ENCODE data around the gene TBC1D14. TPM values are rescaled to one million over a fixed set of nuclear protein-coding genes. Genes with fewer than 3 reads are reported as not detected.
A peak's percentile ranks its signal among the peaks of the same experiment; 100 is the strongest.

The TBC1D14 gene
- total and polyA plus RNA-seq, 7 donors: 19.2 to 46.4 (median 29.5) TPM

GRCh38 chr4:7040765-7041164 lies 131.1 kb downstream of the TBC1D14 start:
- WGBS, 2 donors: 86 to 88% methylated on average over 4 of the region's 4 CpGs
- no peak overlapping the region for H3K27ac ChIP-seq
- no peak for DNase-seq
- H3K27me3 ChIP-seq: no peaks in the 10 kb centered on the region
- intact Hi-C loops (cut with DNase I): loop anchor here (5.0 to 10.0 kb wide), 2 partner anchors 258 to 326 kb away; partner anchors contain the start of genes BLOC1S4 and KIAA0232
- TF ChIP-seq POLR2AphosphoS5 (IDR thresholded peaks at IDR 0.05) (no peak), POLR2A (IDR thresholded peaks at IDR 0.05) (no peak), CTCF (IDR thresholded peaks at IDR 0.05) (no peak), EP300 (IDR thresholded peaks at IDR 0.05) (no peak)
- H3K9me3 ChIP-seq: no peaks in the 10 kb centered on the region
- peaks cover 0 to under 1% (median 0%) of the 10 kb centered on the region in 4 donors for H3K36me3 ChIP-seq
- H3K4me3 ChIP-seq: no peak overlapping the region
- peaks cover 0 to 34% (median 28%) of the 10 kb centered on the region in 4 donors for H3K4me1 ChIP-seq

GRCh38 chr4:7041246-7041645 lies 131.6 kb downstream of the TBC1D14 start:
- intact Hi-C loops (cut with DNase I): loop anchor here (5.0 to 10.0 kb wide), 2 partner anchors 259 to 326 kb away; partner anchors contain the start of genes BLOC1S4 and KIAA0232
- Histone ChIP-seq H3K36me3 (peaks cover 0 to 5% (median 0%) of the 10 kb centered on the region in 4 donors), H3K4me3 (no peak overlapping the region), H3K4me1 (peaks cover 0 to 38% (median 33%) of the 10 kb centered on the region in 4 donors), H3K9me3 (no peaks in the 10 kb centered on the region), H3K27me3 (no peaks in the 10 kb centered on the region), H3K27ac (no peak overlapping the region)
- WGBS, 2 donors: 91 to 92% methylated on average over 19 of the region's 19 CpGs
- DNase-seq: no peak
- no peak for TF ChIP-seq CTCF (IDR thresholded peaks at IDR 0.05)
- TF ChIP-seq POLR2A (IDR thresholded peaks at IDR 0.05): no peak
- TF ChIP-seq POLR2AphosphoS5 (IDR thresholded peaks at IDR 0.05): no peak
- TF ChIP-seq EP300 (IDR thresholded peaks at IDR 0.05): no peak

GRCh38 chr4:7041801-7042502 lies 132.3 kb downstream of the TBC1D14 start:
- Histone ChIP-seq H3K9me3 (no peaks in the 10 kb centered on the region), H3K27me3 (no peaks in the 10 kb centered on the region), H3K4me1 (peaks cover 0 to 45% (median 40%) of the 10 kb centered on the region in 4 donors), H3K36me3 (peaks cover 0 to 7% (median 0%) of the 10 kb centered on the region in 4 donors), H3K27ac (peak overlapping the region; percentile 72 to 88 (median 86)), H3K4me3 (peak overlapping the region; percentile 53 to 86 (median 60))
- TF ChIP-seq CTCF (IDR thresholded peaks at IDR 0.05) (no peak), POLR2A (IDR thresholded peaks at IDR 0.05) (no peak), POLR2AphosphoS5 (IDR thresholded peaks at IDR 0.05) (no peak), EP300 (IDR thresholded peaks at IDR 0.05) (no peak)
- intact Hi-C loops (cut with DNase I): loop anchor here (5.0 to 10.0 kb wide), 2 partner anchors 260 to 327 kb away; partner anchors contain the start of genes BLOC1S4 and KIAA0232
- WGBS, 2 donors: 7 to 20% methylated on average over 42 of the region's 42 CpGs
- peak; percentile 79 for DNase-seq

GRCh38 chr4:7042503-7043283 lies 133.1 kb downstream of the TBC1D14 start:
- H3K27ac ChIP-seq: peak overlapping the region; percentile 72 to 88 (median 86)
- peak overlapping the region; percentile 53 to 86 (median 60) for H3K4me3 ChIP-seq
- peaks cover 0 to 7% (median 0%) of the 10 kb centered on the region in 4 donors for H3K36me3 ChIP-seq
- TF ChIP-seq CTCF (IDR thresholded peaks at IDR 0.05) (peak in 1 of 4 experiments; percentile 30), POLR2A (IDR thresholded peaks at IDR 0.05) (no peak), POLR2AphosphoS5 (IDR thresholded peaks at IDR 0.05) (peak in 1 of 4 donors; percentile 33)
- no peaks in the 10 kb centered on the region for H3K9me3 ChIP-seq
- H3K4me1 ChIP-seq: peaks cover 0 to 51% (median 46%) of the 10 kb centered on the region in 4 donors
- no peaks in the 10 kb centered on the region for H3K27me3 ChIP-seq
- intact Hi-C loops (cut with DNase I): loop anchor here (1.0 to 10.0 kb wide), 4 partner anchors 26 to 328 kb away; partner anchors contain the start of genes BLOC1S4, GRPEL1 and KIAA0232
- DNase-seq: peak; percentile 99
- 0% methylated on average over 90 of the region's 90 CpGs for WGBS, 2 donors

Data from sigmoid colon (tissue), 7 donors.